Stimulated activated naive CD4-positive, alpha-beta T cell treated with Interleukin-2 at 50 U/mL for 16 hours (primary cell): ENCODE measurements around the gene CRYGD.
"Not testable (repeated sequence)": the region's sequence is repeated elsewhere in the genome, so short reads cannot be mapped to it uniquely, and the experiment has no call there.

Source experiments
- DNase-seq: peaks from one replicate; lab custom pipeline; 2025; lab: John Stamatoyannopoulos, UW

Gene CRYGD

DNA sequence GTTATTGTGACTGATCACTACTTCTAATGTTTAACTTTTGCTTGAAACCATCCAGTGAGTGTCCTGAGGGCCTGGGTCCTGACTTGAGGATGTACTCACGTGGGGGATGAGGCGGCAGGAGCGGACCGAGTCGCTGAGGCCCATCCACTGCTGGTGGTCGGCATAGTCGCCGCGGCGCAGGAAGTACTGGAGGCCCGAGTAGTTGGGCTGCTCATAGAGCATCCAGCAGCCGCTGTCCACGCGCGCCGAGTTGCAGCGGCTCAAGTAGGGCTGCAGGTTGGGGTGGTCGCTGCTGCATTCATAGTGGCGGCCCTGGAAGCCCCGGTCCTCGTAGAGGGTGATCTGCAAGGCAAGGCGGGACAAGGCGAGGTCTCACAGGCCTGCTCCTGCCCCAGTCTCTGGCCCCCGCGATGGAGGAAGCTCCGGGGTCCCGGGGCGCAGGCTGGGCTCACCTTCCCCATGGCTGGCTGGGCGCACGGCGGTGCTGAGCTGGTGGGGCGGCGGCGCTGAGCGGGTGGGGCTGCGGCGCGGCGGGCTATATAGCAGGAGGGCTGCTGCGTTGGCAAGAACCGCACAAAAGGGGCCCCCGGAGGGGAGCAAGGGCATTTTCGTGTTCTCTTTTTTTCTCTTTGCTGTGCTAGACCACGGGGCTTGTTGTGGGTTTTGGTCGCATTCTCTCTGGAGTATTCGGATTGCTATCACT lies at the start of gene CRYGD:
Gene CRYGD (minus strand): TSS at position 512 of the 703 bp plus-strand sequence. CDS start 51 bp downstream, at position 461.
- not testable (repeated sequence) for DNase-seq

GRCh38 chr2:208172125-208172524 lies 47.8 kb upstream of the CRYGD start:
- no peak for DNase-seq

- no peak for DNase-seq
Observed at GRCh38 chr2:208164951-208165755, 40.8 kb upstream of the CRYGD start.

DNA sequence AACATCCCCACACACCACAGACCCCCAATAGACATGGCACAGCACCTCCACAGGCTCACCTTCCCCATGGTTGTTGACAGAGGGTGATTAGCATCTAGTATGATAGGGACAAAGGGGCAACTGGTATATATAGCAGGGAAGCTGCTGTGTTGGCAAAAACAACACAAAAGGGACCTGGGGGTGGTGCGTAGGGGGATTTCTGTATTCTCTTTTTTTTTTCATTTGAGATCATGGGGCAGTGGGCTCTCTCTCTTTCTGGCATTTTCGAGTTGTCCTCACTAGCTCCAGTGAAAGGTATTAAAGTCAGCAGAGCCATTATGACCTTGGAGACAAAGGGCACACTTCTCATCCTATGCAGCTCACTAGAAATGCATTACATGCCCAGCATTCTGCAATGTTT lies 39.2 kb upstream of the CRYGD start, which contains the start of gene CRYGA:
Gene CRYGA (minus strand): TSS at position 101 of the 400 bp plus-strand sequence. CDS start 33 bp downstream, at position 68.
- DNase-seq: no peak

- DNase-seq: no peak
Observed at GRCh38 chr2:208156439-208156838, 32.1 kb upstream of the CRYGD start.

DNA sequence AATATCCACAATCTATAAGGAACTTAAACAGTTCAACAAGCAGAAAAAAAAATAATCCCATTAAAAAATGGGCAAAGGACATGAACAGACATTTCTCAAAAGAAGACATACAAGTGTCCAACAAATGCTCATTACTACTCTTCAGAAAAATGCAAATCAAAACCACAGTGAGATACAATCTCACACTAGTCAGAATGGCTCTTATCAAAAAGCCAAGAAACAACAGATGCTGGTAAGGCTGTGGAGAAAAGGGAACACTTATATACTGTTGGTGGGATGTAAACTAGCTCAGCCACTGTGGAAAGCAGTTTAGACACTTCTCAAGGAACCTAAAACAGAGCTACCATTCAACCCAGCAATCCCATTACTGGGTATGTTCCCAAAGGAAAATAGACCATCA lies 28.8 kb upstream of the CRYGD start:
- no peak for DNase-seq

GRCh38 chr2:208150956-208151355 lies 26.6 kb upstream of the CRYGD start:
- DNase-seq: no peak

- no peak for DNase-seq
Observed at GRCh38 chr2:208150094-208150493, 25.8 kb upstream of the CRYGD start.

GRCh38 chr2:208148803-208149202 lies 24.5 kb upstream of the CRYGD start:
- DNase-seq: no peak

- no peak for DNase-seq
Observed at GRCh38 chr2:208147759-208148158, 23.4 kb upstream of the CRYGD start.

DNA sequence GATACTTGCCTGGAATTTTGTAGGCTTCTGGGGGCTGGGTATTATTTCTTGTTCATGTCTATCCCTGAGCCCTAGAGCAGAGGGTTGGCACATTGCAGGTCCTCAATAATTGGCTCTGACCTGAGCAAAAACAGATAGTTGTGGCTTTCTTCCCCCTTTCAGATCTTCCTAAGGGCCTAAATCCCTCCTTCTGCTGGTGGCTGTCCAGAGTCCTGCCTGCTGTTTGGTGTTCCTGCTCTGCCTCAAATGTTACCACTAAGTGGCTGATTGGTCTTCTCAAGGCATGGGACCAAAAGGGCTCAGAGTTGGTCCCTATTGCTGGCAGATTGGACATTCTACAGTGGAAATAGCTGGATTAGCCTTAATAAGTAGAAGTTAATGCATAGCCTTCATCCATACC lies 22.7 kb upstream of the CRYGD start:
- DNase-seq: no peak

- DNase-seq: no peak
Observed at GRCh38 chr2:208146006-208146405, 21.7 kb upstream of the CRYGD start, which contains the start of gene CRYGB. Gene CRYGB (minus strand): TSS chr2:208146158. CDS start chr2:208146120, 38 bp downstream.

GRCh38 chr2:208142925-208143799 lies 18.8 kb upstream of the CRYGD start:
- no peak for DNase-seq

GRCh38 chr2:208142240-208142924 lies 18.1 kb upstream of the CRYGD start:
- DNase-seq: no peak

GRCh38 chr2:208139447-208139846 lies 15.1 kb upstream of the CRYGD start:
- no peak for DNase-seq

- not testable (repeated sequence) for DNase-seq
Observed at GRCh38 chr2:208138334-208138733, 14.0 kb upstream of the CRYGD start.

DNA sequence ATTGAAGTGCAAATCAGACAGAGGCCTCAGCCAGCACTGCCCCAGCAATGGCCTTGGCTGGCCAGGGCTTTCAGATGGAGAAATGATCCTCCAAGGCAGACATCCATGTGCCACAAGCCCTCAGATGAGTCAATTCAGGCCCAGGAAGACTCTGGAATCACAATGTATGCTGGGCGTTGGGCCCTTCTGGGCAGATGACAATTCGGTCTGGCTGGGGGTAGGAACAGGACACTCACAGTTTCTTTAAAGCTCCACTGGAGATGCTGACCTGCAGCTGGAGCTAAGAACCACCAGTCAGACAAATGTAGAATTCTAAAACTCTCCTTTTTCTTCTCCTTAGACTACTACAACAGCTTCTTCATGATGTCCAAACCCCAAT lies 12.4 kb upstream of the CRYGD start:
- no peak for DNase-seq

- DNase-seq: no peak
Observed at GRCh38 chr2:208135794-208136715, 11.7 kb upstream of the CRYGD start.

GRCh38 chr2:208134928-208135586 lies 10.7 kb upstream of the CRYGD start:
- DNase-seq: no peak

DNA sequence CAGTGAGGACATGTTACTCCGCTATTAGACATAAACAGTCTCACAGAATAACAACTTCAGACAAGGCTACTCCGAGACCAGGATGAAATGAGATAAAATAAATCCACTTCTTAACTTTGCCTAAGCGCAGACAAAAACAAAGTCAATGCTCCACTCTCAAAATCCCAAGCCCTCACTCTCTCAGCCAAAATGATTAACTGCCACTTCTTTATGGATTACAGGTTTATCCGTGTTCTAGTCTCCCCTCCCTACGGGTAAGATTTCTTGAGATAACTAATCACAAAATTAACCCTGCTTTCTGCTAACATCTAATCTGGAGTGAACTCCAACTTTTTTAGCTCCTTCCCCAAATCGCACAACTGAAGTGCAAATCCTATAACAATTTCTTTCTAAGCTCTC lies 6.4 kb upstream of the CRYGD start:
- no peak for DNase-seq
